GM21825 (cell line): ENCODE measurements around the gene SAE1.

ENCODE experiments used
- ATAC-seq: cut with Tn5 transposase; IDR thresholded peaks from one replicate; pipeline ENCODE4 v1.9.1; 2021; ENCODE audit warnings: mild to moderate bottlenecking, moderate library complexity; ENCODE audit not compliant: unreplicated experiment

The SAE1 gene

DNA sequence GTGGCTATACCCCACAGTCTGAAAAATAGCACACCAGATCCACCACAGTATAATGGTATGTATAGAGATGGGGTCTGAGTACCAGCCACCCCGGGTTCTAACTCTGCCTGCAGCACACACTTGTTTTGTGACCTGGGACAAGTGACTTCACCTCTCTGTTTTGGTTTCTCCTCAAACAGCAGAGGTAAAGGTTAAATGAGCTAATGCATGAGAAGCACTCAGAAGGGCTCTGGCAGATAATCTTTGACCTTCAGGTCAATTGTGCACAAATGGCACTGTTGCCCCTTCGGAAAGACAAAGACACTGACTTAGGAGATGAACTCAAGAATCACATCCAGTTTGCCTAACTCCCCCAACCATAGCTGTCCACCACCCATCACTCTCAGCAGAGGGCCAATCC is 24.8 kb upstream of the SAE1 start:
- ATAC-seq: no peak

- ATAC-seq: no peak
Measured at GRCh38 chr19:47106821-47107201, 23.8 kb upstream of the SAE1 start.

DNA sequence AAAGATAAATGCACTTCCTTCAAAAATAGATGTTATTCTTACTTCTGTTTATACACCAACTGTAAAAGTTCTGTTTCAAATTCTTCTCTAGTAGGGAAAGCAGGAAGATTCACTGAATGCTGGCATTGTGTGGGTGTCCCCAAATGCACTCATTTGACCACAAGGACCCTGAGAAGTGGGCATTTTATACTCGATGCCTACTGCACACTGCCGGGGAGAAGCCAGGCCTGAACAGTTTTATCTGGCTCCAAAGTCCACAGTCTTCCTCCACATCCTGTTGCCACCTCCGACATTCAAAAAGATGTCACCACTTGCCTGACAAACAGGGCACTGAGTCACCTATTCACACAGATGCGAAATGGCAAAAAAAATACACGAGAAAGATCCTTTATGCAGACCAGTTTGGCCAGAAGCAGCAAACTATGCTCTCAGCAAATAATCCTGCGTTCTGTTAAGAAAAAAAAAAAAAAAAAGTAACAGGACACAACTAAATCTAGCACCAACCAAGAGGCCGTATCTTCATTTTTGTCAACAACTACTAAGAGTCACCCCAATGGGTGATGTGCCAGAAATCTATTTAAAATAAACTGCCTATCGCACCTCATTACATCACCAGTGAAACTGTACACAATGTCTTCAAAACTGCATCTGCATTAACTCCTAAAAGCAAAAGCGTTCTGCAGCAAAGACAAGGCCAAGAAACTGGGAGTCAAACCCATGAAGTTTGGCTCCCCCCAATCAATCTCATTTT is 23.3 kb upstream of the SAE1 start:
- no peak for ATAC-seq

- no peak for ATAC-seq
Measured at GRCh38 chr19:47107953-47108746, 22.5 kb upstream of the SAE1 start.

- ATAC-seq: no peak
Measured at GRCh38 chr19:47109177-47109540, 21.5 kb upstream of the SAE1 start.

DNA sequence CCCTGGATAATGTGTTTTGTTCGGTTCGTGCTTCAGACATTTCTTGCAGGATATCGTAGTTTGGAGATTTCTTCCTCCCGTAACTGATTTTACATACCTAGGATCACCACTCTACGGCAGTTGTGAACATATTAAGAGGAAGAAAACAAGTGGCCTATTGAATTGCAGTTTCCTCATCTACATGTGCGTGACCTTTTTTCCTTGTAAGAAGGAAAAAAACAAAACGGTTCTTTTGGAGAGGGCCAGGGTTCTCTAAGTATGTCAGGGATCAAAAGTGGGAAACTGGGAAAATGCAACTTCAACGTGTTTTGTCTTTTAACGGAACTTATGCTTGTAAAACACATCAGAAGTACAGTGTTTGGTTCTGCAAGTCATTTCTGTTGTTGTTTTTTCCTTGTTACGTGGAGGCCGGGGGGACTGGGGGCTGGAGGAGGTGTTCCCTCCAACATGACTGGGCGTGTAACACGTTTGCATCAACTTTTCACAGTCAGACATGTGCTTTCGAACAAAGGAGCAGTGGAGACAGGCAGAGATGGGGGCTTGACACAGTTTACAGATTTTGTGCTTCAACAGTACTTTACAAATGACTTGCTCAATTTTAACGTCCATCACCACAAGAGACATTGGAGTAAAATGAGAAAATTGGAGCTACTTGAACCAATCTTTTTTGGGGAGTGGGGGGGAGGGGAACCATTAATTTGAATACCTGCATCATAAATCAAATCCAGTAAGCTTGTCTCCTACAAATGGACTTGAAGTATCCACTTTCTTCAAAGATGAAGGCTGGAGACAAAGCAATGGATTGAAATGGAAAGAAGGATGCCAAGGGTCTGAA is 20.9 kb upstream of the SAE1 start:
- ATAC-seq: no peak

DNA sequence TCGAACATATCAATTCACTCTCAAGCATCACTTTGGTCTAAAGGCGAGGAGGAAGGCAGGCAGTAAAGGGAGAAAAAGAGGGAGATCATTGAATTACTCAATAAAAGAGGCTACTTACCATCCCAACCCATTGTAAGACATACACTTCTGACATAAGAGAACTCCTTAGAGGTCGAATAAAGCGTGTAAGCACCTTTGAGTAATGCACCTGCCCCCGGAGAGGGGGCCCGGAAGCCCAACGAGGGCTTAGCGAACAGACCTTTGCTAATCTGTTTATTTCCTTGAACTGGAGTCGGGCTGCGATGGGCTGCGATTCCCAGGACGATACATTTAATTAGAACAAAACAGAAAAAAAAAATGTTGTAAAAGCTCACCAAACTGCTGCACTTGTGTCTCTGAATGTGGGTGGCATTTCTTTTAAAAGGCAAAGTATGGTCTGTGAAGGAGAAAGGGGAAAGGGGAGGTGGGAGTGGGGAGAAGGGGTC is 20.1 kb upstream of the SAE1 start:
- ATAC-seq: no peak

DNA sequence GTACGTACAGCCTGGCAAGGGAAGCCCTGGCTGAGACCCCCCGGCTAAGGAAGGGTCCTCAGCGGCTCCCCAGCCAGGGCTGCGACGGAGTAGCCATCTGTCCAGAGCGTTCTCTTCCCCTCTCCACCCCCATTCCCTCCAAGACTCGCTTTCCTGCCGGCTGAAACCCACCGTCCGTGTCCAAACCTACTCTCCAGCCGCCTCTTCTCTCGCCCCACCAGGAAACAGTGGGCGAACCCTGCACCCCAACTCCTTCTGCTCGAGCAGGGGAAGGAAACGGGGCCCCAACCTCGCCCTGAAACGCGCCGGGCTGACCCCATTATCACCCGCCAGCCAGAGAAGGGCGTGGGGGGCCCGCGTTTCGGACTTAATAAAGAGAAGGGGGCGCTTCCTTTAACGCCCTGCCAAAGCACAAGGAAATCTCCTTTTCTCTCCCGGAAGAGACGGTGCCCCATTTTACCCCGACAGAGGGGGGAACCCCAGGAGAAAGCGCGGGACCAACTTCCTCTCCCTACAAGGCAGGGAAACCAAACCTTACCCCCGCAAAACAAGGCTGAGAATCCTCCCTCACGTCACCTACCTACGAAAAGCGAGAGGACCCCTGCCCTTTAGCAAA is 19.5 kb upstream of the SAE1 start:
- ATAC-seq: no peak

DNA sequence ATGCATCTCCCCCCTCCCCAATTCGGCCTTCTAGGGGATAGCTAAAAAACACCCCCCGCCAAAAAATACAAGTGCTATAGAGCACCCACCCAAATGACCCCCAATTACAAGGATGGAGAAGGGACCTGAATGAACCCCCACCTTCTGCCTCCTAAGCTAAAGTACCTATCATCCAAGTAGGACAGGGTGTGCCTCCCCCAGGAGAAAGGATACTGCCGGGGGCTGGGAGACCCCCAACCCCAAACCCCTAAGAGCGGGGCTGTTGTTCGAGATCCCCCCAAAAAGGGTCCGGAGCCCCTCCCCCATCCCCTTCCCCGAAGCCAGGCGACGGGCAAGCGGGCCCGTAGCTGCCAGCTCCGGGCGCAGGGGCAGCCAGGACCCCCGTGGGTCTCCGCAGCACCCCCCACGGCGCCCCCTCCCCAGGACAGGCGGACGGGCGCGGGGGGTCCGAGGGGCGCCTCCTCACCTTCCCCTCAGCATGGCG is 18.9 kb upstream of the SAE1 start:
- ATAC-seq: no peak

DNA sequence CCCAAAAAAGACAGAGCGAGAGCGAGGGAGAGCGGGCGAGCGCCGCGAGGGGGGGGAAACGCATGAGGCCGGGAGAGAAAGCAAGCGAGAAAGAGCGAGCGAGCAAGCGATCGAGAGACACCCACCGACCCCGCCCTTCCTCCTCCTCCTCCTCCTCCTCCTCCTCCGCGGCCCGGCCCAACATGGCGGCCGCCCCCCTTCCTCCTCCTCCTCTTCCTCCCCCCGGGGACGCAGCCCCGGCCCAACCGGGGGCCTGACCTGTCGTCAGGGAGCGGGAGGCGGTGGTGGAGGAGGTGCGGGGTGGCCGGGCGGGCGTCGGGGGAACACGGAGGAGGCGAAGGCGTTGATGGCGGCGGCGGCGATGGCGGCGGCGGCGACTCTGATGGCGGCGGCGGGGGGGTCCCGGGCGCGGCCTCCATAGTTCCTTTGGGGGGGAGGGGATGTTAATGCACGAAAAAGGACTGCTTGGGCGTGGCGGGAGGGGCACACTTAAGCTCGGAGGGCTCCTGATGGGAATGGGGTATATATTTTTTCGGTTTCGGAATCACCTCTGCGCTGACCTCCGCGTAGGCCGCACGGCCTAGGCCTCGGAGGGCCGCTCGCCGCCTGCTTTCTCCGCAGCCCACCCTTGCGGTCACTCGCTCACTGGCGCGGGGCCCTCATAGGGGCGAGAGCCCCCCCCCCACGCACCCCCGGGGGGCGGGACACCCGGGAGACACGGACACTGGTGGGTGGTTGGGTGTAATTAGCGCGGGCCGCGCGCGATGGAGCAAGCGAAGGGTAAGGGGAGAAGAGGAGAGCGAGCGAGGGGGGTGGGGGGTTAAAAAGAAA is 18.3 kb upstream of the SAE1 start:
- ATAC-seq: peak; percentile 19

DNA sequence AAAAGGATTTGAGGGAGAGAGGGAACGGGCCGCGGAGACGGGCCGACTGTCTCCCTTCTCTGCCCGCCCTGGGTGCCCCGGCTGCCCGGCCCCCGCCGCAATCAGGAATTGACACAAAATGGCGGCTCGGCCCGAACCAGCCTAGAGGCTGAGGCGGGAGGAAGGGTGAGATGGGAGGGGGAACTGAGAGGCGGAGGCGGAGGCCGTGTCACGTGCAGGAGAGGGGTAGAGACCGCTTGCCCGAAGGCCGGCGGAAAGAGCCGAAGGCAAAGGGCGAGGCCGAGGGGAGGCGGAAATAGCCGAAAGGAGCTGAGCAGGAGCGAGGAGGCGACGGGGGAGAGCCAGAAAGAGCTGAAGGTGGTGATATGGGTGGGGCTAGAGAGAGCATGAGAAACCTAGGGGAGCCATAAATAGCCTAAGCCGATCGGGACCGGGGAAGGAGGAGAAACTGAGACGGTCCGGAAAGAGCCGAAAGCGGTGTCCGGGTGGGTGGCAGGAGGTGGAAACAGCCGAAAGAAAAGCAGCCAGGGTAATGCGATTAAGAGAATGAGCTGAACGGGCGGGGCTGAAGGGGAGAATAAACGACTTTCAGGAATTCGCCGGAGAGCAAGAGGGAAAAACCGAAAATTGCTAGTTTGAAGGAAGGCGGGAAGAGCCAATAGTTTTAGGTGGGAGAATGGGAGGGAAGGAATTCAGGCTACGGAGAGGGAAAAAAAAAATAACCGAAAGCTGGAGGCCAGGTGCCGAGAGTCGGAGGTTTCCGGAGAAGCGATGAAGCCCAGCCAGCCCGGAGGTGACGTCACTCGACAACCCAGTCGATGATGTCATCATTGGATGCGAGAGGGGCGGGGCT is 17.4 kb upstream of the SAE1 start, which contains the start of gene ZC3H4:
TSS of gene ZC3H4 (minus strand) at position 780 of the 853 bp plus-strand sequence. CDS start 1,192 bp downstream, outside the sequence.
- ATAC-seq: peak; percentile 71

DNA sequence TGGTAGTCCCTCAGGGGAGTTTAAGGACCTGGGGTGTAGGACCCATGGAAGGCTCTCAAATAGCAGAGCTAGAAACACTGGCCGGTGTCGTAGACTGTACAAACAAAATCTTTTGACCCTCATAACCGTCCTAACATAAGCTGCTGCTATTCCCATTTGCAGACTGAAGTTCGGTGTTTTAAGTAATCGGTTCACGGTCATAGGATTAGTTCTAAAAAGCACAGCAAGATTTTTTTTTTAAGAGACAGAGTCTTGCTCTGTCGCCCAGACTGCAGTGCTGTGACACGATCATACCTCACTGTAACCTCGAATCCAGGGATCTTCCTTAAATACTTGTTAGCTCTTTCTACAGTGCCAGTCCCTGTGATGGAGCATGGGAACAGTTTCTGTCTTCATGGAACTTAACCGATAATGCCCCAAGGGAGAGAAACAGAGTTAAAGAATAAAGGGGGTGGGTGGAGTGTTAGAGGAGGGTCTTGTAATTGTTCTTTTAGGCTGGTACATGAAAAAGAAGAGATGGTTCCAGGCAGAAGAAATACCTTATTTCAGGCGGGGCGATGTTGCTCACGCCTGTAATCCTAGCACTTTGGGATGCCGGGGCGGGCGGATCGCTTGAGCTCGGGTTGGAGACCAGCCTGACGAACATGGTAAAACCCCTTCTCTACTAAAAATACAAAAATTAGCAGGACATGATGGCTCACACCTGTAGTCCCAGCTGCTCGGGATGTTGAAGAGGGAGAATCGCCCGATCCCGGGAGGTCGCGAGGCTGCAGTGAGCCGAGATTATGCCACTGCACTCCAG is 16.6 kb upstream of the SAE1 start:
- ATAC-seq: no peak

DNA sequence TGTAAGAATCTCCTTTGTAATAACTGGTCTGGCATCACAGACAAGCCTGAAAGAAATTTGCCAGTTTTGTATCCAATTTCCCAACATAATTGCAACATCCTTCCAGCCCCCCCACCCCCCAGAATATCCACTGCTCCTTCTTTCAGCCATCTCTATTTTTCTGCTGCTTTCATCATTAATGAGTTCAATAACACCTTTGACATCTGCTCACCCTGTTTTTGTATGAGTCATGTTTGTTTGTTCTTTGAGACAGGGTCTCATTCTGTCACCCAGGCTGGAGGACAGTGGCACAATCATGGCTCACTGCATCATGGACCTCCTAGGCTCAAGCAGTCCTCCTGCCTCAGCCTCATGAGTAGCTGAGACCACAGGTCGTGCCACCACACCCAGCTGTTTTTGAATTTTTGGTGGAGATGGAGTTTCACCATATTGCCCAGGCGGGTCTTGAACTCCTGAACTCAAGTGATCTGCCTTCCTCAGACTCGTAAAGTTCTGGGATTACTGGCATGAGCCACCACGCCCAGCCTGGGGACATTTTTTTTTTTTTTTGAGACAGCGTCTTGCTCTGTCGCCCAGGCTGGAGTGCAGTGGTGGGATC is 10.1 kb upstream of the SAE1 start:
- ATAC-seq: no peak

- ATAC-seq: no peak
Measured at GRCh38 chr19:47122359-47123335, 8.0 kb upstream of the SAE1 start.

DNA sequence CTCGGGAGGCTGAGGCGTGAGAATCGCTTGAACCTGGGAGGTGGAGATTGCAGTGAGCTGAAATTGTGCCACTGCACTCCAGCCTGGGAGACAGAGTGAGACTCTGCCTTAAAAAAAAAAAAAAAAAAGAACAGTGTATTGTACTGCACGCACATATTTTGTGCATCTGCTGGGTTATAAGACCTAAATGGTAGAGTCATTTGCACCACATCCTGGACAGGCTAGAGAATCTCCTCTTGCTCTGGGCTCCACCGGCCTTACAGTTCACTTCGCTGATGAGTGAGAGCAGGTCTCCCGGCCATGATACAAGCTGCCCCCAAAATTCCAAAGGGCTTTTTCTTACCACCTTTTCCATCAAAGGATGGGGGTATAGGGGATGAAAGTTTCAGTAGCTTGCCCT is 7.2 kb upstream of the SAE1 start:
- no peak for ATAC-seq

DNA sequence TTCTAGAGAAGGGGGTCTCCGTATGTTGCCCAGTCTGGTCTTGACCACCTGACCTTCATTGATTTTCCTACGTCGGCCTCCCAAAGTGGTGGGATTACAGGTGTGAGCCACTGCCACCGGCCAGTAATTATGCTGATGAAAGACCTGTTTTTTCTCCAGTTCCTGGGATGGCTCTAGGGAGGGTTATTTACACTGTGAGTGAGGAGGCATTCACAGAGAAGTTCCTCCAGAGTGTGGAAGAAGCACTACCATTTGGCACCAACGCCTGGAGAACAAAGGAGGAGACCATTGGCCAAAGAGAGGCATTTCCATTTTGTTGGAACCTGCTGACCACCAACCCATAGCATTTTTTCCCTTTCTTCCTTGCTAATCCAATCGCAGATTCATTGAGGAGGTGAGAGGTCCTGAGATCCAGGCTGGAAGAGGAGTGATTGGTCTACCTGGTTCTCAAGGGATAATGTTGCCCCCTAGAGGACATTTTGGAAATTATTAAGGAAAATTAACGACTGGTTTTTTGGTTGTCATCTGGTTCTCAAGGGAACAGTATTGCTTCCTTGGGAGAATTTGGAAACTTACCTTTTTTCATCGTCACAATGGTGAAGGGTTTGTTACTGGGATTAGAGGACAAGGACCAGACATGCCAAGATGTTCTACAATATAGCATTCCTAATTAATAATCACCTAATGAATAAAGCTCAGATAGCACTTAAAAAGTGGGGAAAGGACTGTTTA is 5.5 kb upstream of the SAE1 start:
- peak; percentile 47 for ATAC-seq
